A549 (cell line): ENCODE measurements around the gene PMFBP1. TPM values are rescaled to one million over a fixed set of nuclear protein-coding genes. Genes with fewer than 3 reads are reported as not detected.

Experiments used
- ATAC-seq, 2 experiments: fragments of 200-7000 bp in 1 of 2; fragments of >200 bp in 1 of 2; cut with Nextera tagmentation in 1 of 2; cut with Tn5 transposase in 1 of 2; 3 replicates each; pipeline versions ENCODE4 v1.8.0 to v1.9.1; 2018 to 2020; ENCODE audit warnings: mild to moderate bottlenecking in 1 of 2, moderate library complexity in 1 of 2
- CTCF ChIA-PET: fragments of 300-600 bp; sonication (Branson Sonifier 250); formaldehyde crosslinking; extraction: SDS; loops from one replicate; lab custom pipeline; 2021; ENCODE audit warnings: antibody characterized with exemption, inconsistent platforms; lab: Yijun Ruan, JAX
- POLR2A ChIA-PET: fragments of 350-600 bp; formaldehyde crosslinking; extraction: SDS; loops from one replicate; lab custom pipeline; 2021; ENCODE audit warnings: antibody characterized with exemption, inconsistent platforms; lab: Yijun Ruan, JAX
- DNase-seq, 2 experiments: peaks; one replicate each; pipeline versions ENCODE4 v3.0.0 to v3.0.0-alpha.2; 2011 to 2016; ENCODE audit warnings: low read depth in 1 of 2, low spot score in 1 of 2
- FAIRE-seq: peaks from 2 replicates; lab custom pipeline; 2011; peaks lifted over from hg19 to GRCh38; lab: Jason Lieb, UNC
- H3K27ac ChIP-seq, 2 experiments: fragments of >200 bp; sonication (Bioruptor Twin); formaldehyde crosslinking; 3 replicates each; pipeline ENCODE4 v1.5.1; 2016 to 2017
- H3K4me1 ChIP-seq: fragments of >200 bp; sonication (Bioruptor Twin); formaldehyde crosslinking; 3 replicates; pipeline ENCODE4 v1.6.1; 2016
- H3K4me2 ChIP-seq: fragments of >200 bp; sonication (Bioruptor Twin); formaldehyde crosslinking; 3 replicates; pipeline ENCODE4 v1.6.1; 2016
- H3K4me3 ChIP-seq: fragments of >200 bp; sonication (Bioruptor Twin); formaldehyde crosslinking; 3 replicates; pipeline ENCODE4 v1.5.1; 2016
- H3K9me3 ChIP-seq: fragments of >200 bp; sonication (Bioruptor Twin); formaldehyde crosslinking; 3 replicates; pipeline ENCODE4 v1.6.1; 2016
- CBX2 ChIP-seq: fragments of 200-600 bp; sonication (generic); IDR thresholded peaks from 2 replicates; pipeline ENCODE4 v1.6.1; 2016; ENCODE audit warnings: low read depth, mild to moderate bottlenecking, borderline replicate concordance
- CBX8 ChIP-seq: fragments of 200-600 bp; sonication (generic); IDR thresholded peaks from 2 replicates; pipeline ENCODE4 v1.6.1; 2016
- EHF ChIP-seq: fragments of 250-450 bp; sonication (Bioruptor Pico); IDR thresholded peaks from 2 replicates; pipeline ENCODE4 v1.5.0; 2020; ENCODE audit warnings: mild to moderate bottlenecking
- FOSB ChIP-seq: fragments of 250-450 bp; sonication (Bioruptor Pico); IDR thresholded peaks from 2 replicates; pipeline ENCODE4 v1.5.0; 2020; ENCODE audit warnings: mild to moderate bottlenecking, moderate library complexity
- HES2 ChIP-seq: fragments of >200 bp; sonication (Bioruptor Twin); formaldehyde crosslinking; IDR thresholded peaks from 2 replicates; pipeline ENCODE4 v1.6.1; 2016
- JUNB ChIP-seq: fragments of >200 bp; sonication (Bioruptor Twin); formaldehyde crosslinking; IDR thresholded peaks from 2 replicates; pipeline ENCODE4 v1.6.1; 2016
- KDM1A ChIP-seq: fragments of 200-600 bp; sonication (generic); IDR thresholded peaks from 2 replicates; pipeline ENCODE4 v1.6.1; 2016; ENCODE audit warnings: low read depth, mild to moderate bottlenecking
- MAZ ChIP-seq: fragments of 150-350 bp; IDR thresholded peaks from 2 replicates; pipeline ENCODE4 v1.6.1; 2014; ENCODE audit warnings: antibody characterized with exemption, low read depth, low read length, borderline replicate concordance
- NPAS2 ChIP-seq: fragments of 250-450 bp; sonication (Bioruptor Pico); IDR thresholded peaks from 2 replicates; pipeline ENCODE4 v1.8.0; 2022; ENCODE audit warnings: mild to moderate bottlenecking, moderate library complexity, borderline replicate concordance
- PHF8 ChIP-seq: fragments of 200-600 bp; sonication (generic); IDR thresholded peaks from 2 replicates; pipeline ENCODE4 v1.6.1; 2016; ENCODE audit warnings: low read depth, mild to moderate bottlenecking, antibody characterized with exemption, moderate library complexity, borderline replicate concordance
- POLR2A ChIP-seq: IDR thresholded peaks from 2 replicates; pipeline ENCODE4 v1.6.1; 2012; ENCODE audit warnings: mild to moderate bottlenecking, low read length
- POLR2AphosphoS2 ChIP-seq: conservative IDR thresholded peaks from 2 replicates; pipeline ENCODE4 v1.6.1; 2012; ENCODE audit warnings: low read length, improper control_type of control experiment, inconsistent platforms
- REST ChIP-seq: fragments of 200-600 bp; sonication (generic); IDR thresholded peaks from 2 replicates; pipeline ENCODE4 v1.6.1; 2016; ENCODE audit warnings: antibody characterized with exemption, mild to moderate bottlenecking, moderate library complexity
- ZC3H11A ChIP-seq: fragments of 450-650 bp; IDR thresholded peaks from 2 replicates; pipeline ENCODE4 v1.6.1; 2014; ENCODE audit warnings: antibody characterized with exemption, mild to moderate bottlenecking
- ZFP36 ChIP-seq: fragments of 450-650 bp; IDR thresholded peaks from 2 replicates; pipeline ENCODE4 v1.6.1; 2014; ENCODE audit warnings: borderline replicate concordance; ENCODE audit not compliant: partially characterized antibody
- WGBS: methylation state at CpG from one replicate; pipeline ENCODE4 v1.1.6; 2017; ENCODE audit errors: missing lambda C conversion rate; 5-methylcytosine and 5-hydroxymethylcytosine counted together
- polyA plus RNA-seq, 4 experiments: library from polyadenylated mRNA; depleted of rRNA in 3 of 4; stranded (reverse); fragments of >200 nt; fragmentation: RNase III in 1 of 4; extraction: RNeasy Plus Mini Kit Qiagen cat#74134 plus additional on column Dnase treatment in 1 of 4; gene quantifications; 2 replicates in 3 of 4; 3 replicates in 1 of 4; pipeline ENCODE4 v1.2.3, GENCODE V29; 2011 to 2017

PMFBP1 gene
- polyA plus RNA-seq, 2 of the 4 experiments (the other 2 are of a cell fraction): 0.05 to 0.22 TPM

GRCh38 chr16:72214821-72215220, 42.9 kb upstream of the PMFBP1 start:
- ATAC-seq (no peak), DNase-seq (no peak), FAIRE-seq (no peak)
- CTCF ChIA-PET: no interaction called here
- Histone ChIP-seq H3K4me3 (no peak overlapping the region), H3K9me3 (no peaks in the 10 kb centered on the region; the same call in 2 of the 3 replicates), H3K27ac (no peak overlapping the region), H3K4me2 (no peak overlapping the region)
- POLR2A ChIA-PET: no interaction called here
- TF ChIP-seq EHF (CRISPR knock-in tag): no peak
- no peak for TF ChIP-seq CBX2
- TF ChIP-seq CBX8: no peak
- TF ChIP-seq POLR2AphosphoS2: no peak
- TF ChIP-seq, all 56 proteins: peak for 0
- no peaks in the 10 kb centered on the region for H3K4me1 ChIP-seq

GRCh38 chr16:72211110-72211509, 39.2 kb upstream of the PMFBP1 start:
- Histone ChIP-seq H3K4me1 (no peaks in the 10 kb centered on the region), H3K27ac (no peak overlapping the region), H3K4me3 (no peak overlapping the region), H3K9me3 (no peaks in the 10 kb centered on the region; the same call in 2 of the 3 replicates), H3K4me2 (no peak overlapping the region)
- DNase-seq: no peak
- POLR2A ChIA-PET: no interaction called here
- CTCF ChIA-PET: no interaction called here
- no peak for FAIRE-seq
- no peak for TF ChIP-seq JUNB
- no peak for TF ChIP-seq ZC3H11A
- TF ChIP-seq NPAS2: no peak
- no peak for TF ChIP-seq PHF8
- TF ChIP-seq KDM1A: no peak
- no peak for TF ChIP-seq POLR2A
- ATAC-seq: no peak

- CTCF ChIA-PET: no interaction called here
- DNase-seq (no peak), ATAC-seq (no peak), FAIRE-seq (no peak)
- 8% methylated on average over 3 of the region's 3 CpGs for WGBS
- Histone ChIP-seq H3K27ac (no peak overlapping the region), H3K4me1 (no peaks in the 10 kb centered on the region)
- TF ChIP-seq PHF8 (no peak), REST (no peak)
- TF ChIP-seq, all 56 proteins: peak for 0
- Histone ChIP-seq H3K9me3 (no peaks in the 10 kb centered on the region; the same call in 2 of the 3 replicates), H3K4me3 (no peak overlapping the region), H3K4me2 (no peak overlapping the region)
- POLR2A ChIA-PET: no interaction called here
Observed at GRCh38 chr16:72210555-72210954, 38.6 kb upstream of the PMFBP1 start.

GRCh38 chr16:72210072-72210471, 38.1 kb upstream of the PMFBP1 start:
- H3K4me2 ChIP-seq: no peak overlapping the region
- ChIA-PET CTCF (interaction anchor here (0.6 to 1.3 kb wide), 2 partner anchors 17 to 75 kb away, joined by 3 read pairs; no protein-coding TSS in a partner anchor), POLR2A (no interaction called here)
- no peaks in the 10 kb centered on the region; the same call in 2 of the 3 replicates for H3K9me3 ChIP-seq
- ATAC-seq (no peak), FAIRE-seq (no peak), DNase-seq (no peak)
- H3K4me3 ChIP-seq: no peak overlapping the region
- no peaks in the 10 kb centered on the region for H3K4me1 ChIP-seq
- no peak for TF ChIP-seq ZFP36
- TF ChIP-seq HES2: no peak
- no peak for TF ChIP-seq MAZ
- no peak for TF ChIP-seq FOSB (CRISPR knock-in tag)
- WGBS: 92% methylated on average over 3 of the region's 3 CpGs
- no peak overlapping the region for H3K27ac ChIP-seq
